ENCODE measurements around the gene DVL1. TPM values are rescaled to one million over a fixed set of nuclear protein-coding genes. Genes with fewer than 3 reads are reported as not detected.

The DVL1 gene
- total and polyA plus RNA-seq, 2 of the 13 experiments (the other 11 are each of a cell fraction or from before 2014, with no cell fraction given) = 30.8 to 60.4 TPM

DNA sequence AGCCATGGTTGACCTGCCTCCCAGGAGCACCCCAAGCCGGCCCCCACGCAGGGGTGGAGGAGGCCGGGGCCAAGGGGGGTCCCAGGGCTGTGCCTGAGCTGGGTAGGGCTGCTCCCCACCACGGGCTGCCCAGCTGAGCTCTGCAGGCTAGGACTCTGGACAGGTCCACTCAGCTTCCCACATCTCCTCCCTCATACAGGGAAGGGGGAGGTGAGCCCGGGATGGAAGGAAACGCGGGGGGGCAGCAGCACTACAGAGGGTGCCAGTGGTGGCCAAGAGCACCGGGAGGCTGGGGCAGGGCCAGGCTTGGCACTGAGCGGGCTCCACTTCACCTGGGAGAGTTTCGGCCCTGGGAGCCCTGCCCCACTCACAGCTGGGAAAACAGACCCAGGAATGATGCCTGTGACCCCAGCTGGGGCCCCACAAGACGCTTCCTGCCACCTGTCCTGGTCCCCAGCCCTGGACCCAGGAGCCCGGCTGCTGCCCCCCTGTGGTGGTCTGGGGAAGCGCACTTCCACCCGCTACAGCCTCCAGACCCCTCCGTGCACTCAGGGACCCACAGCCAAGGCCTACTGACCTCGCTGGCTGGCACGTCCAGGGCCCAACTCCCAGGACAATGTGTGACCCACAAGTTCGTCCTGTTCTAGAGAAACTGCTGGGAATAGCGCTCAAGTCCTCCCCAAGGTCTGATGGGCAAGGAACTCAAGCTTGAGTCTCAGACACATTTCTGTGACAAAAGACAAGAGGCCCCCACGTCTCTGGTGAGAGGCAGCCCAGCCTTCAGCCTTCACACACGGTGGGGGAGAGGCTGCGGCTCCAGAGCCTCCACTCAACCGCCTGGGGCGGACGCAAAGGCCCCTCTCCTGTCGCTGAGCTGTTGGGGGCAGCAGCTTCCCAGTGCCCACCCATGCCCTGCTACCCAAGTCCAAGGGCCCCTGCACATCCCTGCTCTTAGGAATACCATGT lies 22.8 kb upstream of the DVL1 start (continued):
- TF ChIP-seq YEATS2 (CRISPR knock-in tag; IDR thresholded peaks at IDR 0.05; ENCODE audit: borderline replicate concordance) (no peak), ZMYM2 (CRISPR knock-in tag; IDR thresholded peaks at IDR 0.05) (no peak), ZNF383 (CRISPR knock-in tag; IDR thresholded peaks at IDR 0.05; ENCODE audit: borderline replicate concordance) (no peak), PATZ1 (CRISPR knock-in tag; IDR thresholded peaks at IDR 0.05) (peak; percentile 63; the same call in 1 of the 2 replicates), ZNF234 (CRISPR knock-in tag; conservative IDR thresholded peaks at IDR 0.05) (no peak), ZBTB14 (CRISPR knock-in tag; IDR thresholded peaks at IDR 0.05) (0 out of 2 replicates have a peak, but pooled peaks have one; percentile 39), RBAK (CRISPR knock-in tag; IDR thresholded peaks at IDR 0.05) (no peak), ETV6 (CRISPR knock-in tag; conservative IDR thresholded peaks at IDR 0.05) (no peak), ZIK1 (CRISPR knock-in tag; IDR thresholded peaks at IDR 0.05; ENCODE audit: borderline replicate concordance, low read depth) (no peak), ZEB1 (IDR thresholded peaks at IDR 0.05; ENCODE audit: insufficient replicate concordance, low read depth) (no peak), ZNF792 (CRISPR knock-in tag; IDR thresholded peaks at IDR 0.05) (no peak), HMGA1 (CRISPR knock-in tag; conservative IDR thresholded peaks at IDR 0.05) (no peak)
- TF ChIP-seq, protein P1, sequence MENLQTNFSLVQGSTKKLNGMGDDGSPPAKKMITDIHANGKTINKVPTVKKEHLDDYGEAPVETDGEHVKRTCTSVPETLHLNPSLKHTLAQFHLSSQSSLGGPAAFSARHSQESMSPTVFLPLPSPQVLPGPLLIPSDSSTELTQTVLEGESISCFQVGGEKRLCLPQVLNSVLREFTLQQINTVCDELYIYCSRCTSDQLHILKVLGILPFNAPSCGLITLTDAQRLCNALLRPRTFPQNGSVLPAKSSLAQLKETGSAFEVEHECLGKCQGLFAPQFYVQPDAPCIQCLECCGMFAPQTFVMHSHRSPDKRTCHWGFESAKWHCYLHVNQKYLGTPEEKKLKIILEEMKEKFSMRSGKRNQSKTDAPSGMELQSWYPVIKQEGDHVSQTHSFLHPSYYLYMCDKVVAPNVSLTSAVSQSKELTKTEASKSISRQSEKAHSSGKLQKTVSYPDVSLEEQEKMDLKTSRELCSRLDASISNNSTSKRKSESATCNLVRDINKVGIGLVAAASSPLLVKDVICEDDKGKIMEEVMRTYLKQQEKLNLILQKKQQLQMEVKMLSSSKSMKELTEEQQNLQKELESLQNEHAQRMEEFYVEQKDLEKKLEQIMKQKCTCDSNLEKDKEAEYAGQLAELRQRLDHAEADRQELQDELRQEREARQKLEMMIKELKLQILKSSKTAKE (CRISPR knock-in tag; IDR thresholded peaks at IDR 0.05; ENCODE audit: borderline replicate concordance) = no peak
- TF ChIP-seq, protein P2, sequence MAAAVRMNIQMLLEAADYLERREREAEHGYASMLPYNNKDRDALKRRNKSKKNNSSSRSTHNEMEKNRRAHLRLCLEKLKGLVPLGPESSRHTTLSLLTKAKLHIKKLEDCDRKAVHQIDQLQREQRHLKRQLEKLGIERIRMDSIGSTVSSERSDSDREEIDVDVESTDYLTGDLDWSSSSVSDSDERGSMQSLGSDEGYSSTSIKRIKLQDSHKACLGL (CRISPR knock-in tag; IDR thresholded peaks at IDR 0.05) = no peak
- TF ChIP-seq, protein P3, sequence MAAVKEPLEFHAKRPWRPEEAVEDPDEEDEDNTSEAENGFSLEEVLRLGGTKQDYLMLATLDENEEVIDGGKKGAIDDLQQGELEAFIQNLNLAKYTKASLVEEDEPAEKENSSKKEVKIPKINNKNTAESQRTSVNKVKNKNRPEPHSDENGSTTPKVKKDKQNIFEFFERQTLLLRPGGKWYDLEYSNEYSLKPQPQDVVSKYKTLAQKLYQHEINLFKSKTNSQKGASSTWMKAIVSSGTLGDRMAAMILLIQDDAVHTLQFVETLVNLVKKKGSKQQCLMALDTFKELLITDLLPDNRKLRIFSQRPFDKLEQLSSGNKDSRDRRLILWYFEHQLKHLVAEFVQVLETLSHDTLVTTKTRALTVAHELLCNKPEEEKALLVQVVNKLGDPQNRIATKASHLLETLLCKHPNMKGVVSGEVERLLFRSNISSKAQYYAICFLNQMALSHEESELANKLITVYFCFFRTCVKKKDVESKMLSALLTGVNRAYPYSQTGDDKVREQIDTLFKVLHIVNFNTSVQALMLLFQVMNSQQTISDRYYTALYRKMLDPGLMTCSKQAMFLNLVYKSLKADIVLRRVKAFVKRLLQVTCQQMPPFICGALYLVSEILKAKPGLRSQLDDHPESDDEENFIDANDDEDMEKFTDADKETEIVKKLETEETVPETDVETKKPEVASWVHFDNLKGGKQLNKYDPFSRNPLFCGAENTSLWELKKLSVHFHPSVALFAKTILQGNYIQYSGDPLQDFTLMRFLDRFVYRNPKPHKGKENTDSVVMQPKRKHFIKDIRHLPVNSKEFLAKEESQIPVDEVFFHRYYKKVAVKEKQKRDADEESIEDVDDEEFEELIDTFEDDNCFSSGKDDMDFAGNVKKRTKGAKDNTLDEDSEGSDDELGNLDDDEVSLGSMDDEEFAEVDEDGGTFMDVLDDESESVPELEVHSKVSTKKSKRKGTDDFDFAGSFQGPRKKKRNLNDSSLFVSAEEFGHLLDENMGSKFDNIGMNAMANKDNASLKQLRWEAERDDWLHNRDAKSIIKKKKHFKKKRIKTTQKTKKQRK (IDR thresholded peaks at IDR 0.05; ENCODE audit: low read length) = no peak

Data from HepG2 (cell line).